Raji (cell line): ENCODE results near the gene JMJD1C.

Source experiments
- POLR2A ChIP-seq: IDR thresholded peaks from 2 replicates; pipeline ENCODE4 v1.6.1; 2011; ENCODE audit warnings: low read depth, low read length, control low read depth; ENCODE audit not compliant: insufficient read depth

JMJD1C gene

GRCh38 chr10:63373176-63373575 is 92.6 kb downstream of the JMJD1C start:
- no peak for TF ChIP-seq POLR2A

GRCh38 chr10:63369711-63370110 is 96.1 kb downstream of the JMJD1C start:
- no peak for TF ChIP-seq POLR2A

GRCh38 chr10:63368365-63368764 is 97.4 kb downstream of the JMJD1C start:
- TF ChIP-seq POLR2A = no peak

- no peak for TF ChIP-seq POLR2A
Observed at GRCh38 chr10:63366933-63367332, 98.8 kb downstream of the JMJD1C start.

GRCh38 chr10:63365976-63366765 is 99.6 kb downstream of the JMJD1C start:
- no peak for TF ChIP-seq POLR2A

GRCh38 chr10:63364918-63365317 is 100.9 kb downstream of the JMJD1C start:
- no peak for TF ChIP-seq POLR2A

- no peak for TF ChIP-seq POLR2A
Observed at GRCh38 chr10:63363951-63364350, 101.8 kb downstream of the JMJD1C start.

GRCh38 chr10:63355682-63356081 is 110.1 kb downstream of the JMJD1C start:
- TF ChIP-seq POLR2A = no peak

GRCh38 chr10:63352976-63353375 is 112.8 kb downstream of the JMJD1C start:
- no peak for TF ChIP-seq POLR2A

GRCh38 chr10:63348245-63348850 is 117.4 kb downstream of the JMJD1C start:
- no peak for TF ChIP-seq POLR2A

- no peak for TF ChIP-seq POLR2A
Observed at GRCh38 chr10:63346015-63346441, 119.7 kb downstream of the JMJD1C start.

GRCh38 chr10:63344269-63344668 is 121.5 kb downstream of the JMJD1C start:
- no peak for TF ChIP-seq POLR2A

GRCh38 chr10:63343476-63343875 is 122.3 kb downstream of the JMJD1C start:
- no peak for TF ChIP-seq POLR2A

- no peak for TF ChIP-seq POLR2A
Observed at GRCh38 chr10:63337455-63338251, 128.1 kb downstream of the JMJD1C start.

GRCh38 chr10:63331586-63331985 is 134.2 kb downstream of the JMJD1C start:
- TF ChIP-seq POLR2A = no peak

- no peak for TF ChIP-seq POLR2A
Observed at GRCh38 chr10:63324495-63324854, 141.3 kb downstream of the JMJD1C start.
